ENCODE data around the gene AKAP12.

The AKAP12 gene

DNA sequence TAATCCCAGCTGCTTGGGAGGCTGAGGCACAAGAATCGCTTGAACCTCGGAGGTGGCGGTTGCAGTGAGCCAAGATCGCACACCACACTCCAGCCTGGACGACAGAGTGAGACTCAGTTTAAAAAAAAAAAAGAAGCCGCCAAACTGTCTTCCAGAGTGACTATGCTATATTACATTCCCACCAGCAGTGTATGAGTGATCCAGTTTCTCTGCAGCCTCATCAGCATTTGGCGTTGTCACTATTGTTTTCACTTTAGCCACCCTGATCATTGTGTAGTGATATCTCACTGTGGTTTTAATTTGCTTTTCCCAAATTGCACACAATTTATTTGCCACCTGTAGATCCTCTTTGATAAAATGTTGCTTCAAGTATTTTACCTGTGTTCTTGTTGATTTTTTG is 6.0 kb upstream of the AKAP12 start:
- Histone ChIP-seq H3K4me2 (ENCODE audit: low read length) (no peak overlapping the region), H3K27me3 (ENCODE audit: control insufficient read depth, low read length) (peaks cover 14% of the 10 kb centered on the region), H3K27ac (ENCODE audit: low read depth, low read length) (no peak overlapping the region), H3F3A (ENCODE audit: control insufficient read depth, insufficient read depth) (no peaks in the 10 kb centered on the region), H4K20me1 (ENCODE audit: control insufficient read depth, insufficient read depth, low read depth, low read length) (no peaks in the 10 kb centered on the region), H3K4me1 (ENCODE audit: control insufficient read depth, low read length) (no peaks in the 10 kb centered on the region), H3K9me2 (replicated peaks; ENCODE audit: control insufficient read depth, low read length) (no peaks in the 10 kb centered on the region), H3K4me3 (ENCODE audit: low read length) (no peak overlapping the region), H3K79me2 (ENCODE audit: control insufficient read depth, low read length) (no peaks in the 10 kb centered on the region), H3K36me3 (ENCODE audit: control insufficient read depth, low read length) (no peaks in the 10 kb centered on the region), H3K9me3 (ENCODE audit: control insufficient read depth, insufficient read depth, low read length) (no peaks in the 10 kb centered on the region)
- TF ChIP-seq, protein P1, sequence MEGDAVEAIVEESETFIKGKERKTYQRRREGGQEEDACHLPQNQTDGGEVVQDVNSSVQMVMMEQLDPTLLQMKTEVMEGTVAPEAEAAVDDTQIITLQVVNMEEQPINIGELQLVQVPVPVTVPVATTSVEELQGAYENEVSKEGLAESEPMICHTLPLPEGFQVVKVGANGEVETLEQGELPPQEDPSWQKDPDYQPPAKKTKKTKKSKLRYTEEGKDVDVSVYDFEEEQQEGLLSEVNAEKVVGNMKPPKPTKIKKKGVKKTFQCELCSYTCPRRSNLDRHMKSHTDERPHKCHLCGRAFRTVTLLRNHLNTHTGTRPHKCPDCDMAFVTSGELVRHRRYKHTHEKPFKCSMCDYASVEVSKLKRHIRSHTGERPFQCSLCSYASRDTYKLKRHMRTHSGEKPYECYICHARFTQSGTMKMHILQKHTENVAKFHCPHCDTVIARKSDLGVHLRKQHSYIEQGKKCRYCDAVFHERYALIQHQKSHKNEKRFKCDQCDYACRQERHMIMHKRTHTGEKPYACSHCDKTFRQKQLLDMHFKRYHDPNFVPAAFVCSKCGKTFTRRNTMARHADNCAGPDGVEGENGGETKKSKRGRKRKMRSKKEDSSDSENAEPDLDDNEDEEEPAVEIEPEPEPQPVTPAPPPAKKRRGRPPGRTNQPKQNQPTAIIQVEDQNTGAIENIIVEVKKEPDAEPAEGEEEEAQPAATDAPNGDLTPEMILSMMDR (IDR thresholded peaks at IDR 0.05; ENCODE audit: low read depth, low read length, poor library complexity, severe bottlenecking) = no peak
- TF ChIP-seq EZH2phosphoT487 (IDR thresholded peaks at IDR 0.05; ENCODE audit: borderline replicate concordance, low read length) = no peak

DNA sequence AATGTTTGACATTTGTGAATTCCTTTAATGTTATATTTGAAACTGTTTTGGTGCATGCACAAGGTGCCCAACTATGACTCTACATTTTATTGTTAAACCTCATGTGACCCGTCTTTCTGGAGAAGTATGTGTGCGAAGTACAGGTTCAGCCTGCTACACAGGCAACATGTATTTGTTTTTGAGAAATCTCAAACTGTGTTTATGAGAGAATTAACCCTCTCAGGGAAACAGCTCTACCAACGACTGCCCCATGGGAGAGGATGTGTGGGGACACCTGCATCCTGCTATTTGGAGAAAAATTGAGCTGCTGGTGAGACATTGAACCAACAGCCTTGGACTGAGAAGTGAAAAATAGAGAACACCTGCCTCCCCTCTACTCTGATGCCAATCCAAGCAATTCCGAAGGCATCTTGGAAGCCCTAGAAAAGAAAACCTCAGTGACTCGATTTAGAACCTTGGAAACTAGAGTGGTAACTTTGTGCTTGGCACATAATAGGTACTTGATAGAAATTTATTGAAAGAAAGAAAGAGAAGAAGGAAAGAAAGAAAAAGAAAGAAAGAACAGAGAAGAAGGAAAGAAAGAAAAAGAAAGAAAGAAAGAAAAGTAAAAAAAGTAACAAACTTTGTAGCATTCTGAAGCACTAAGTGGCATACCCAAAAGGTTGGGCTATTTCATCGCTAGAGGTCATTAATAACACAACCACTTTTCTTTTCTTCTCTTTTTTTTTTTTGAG is 2.9 kb upstream of the AKAP12 start:
- Histone ChIP-seq H3K27ac (ENCODE audit: low read depth, low read length) (no peak overlapping the region), H4K20me1 (ENCODE audit: control insufficient read depth, insufficient read depth, low read depth, low read length) (no peaks in the 10 kb centered on the region), H3K36me3 (ENCODE audit: control insufficient read depth, low read length) (no peaks in the 10 kb centered on the region), H3K4me2 (ENCODE audit: low read length) (no peak overlapping the region), H3K79me2 (ENCODE audit: control insufficient read depth, low read length) (no peaks in the 10 kb centered on the region), H3K4me1 (ENCODE audit: control insufficient read depth, low read length) (no peaks in the 10 kb centered on the region), H3K4me3 (ENCODE audit: low read length) (no peak overlapping the region), H3K27me3 (ENCODE audit: control insufficient read depth, low read length) (peaks cover 36% of the 10 kb centered on the region), H3K9me2 (replicated peaks; ENCODE audit: control insufficient read depth, low read length) (no peaks in the 10 kb centered on the region), H3K9me3 (ENCODE audit: control insufficient read depth, insufficient read depth, low read length) (no peaks in the 10 kb centered on the region), H3F3A (ENCODE audit: control insufficient read depth, insufficient read depth) (no peaks in the 10 kb centered on the region)
- TF ChIP-seq, protein P1 (IDR thresholded peaks at IDR 0.05; ENCODE audit: low read depth, low read length, poor library complexity, severe bottlenecking) = no peak
- no peak for TF ChIP-seq EZH2phosphoT487 (IDR thresholded peaks at IDR 0.05; ENCODE audit: borderline replicate concordance, low read length)

GRCh38 chr6:151240036-151240685 is 394 bp downstream of the AKAP12 start:
- Histone ChIP-seq H4K20me1 (ENCODE audit: control insufficient read depth, insufficient read depth, low read depth, low read length) (no peaks in the 10 kb centered on the region), H3K9me2 (replicated peaks; ENCODE audit: control insufficient read depth, low read length) (no peaks in the 10 kb centered on the region), H3K4me1 (ENCODE audit: control insufficient read depth, low read length) (no peaks in the 10 kb centered on the region), H3K4me3 (ENCODE audit: low read length) (no peak overlapping the region), H3K9me3 (ENCODE audit: control insufficient read depth, insufficient read depth, low read length) (no peaks in the 10 kb centered on the region), H3F3A (ENCODE audit: control insufficient read depth, insufficient read depth) (no peaks in the 10 kb centered on the region), H3K27ac (ENCODE audit: low read depth, low read length) (no peak overlapping the region), H3K4me2 (ENCODE audit: low read length) (no peak overlapping the region), H3K36me3 (ENCODE audit: control insufficient read depth, low read length) (no peaks in the 10 kb centered on the region), H3K27me3 (ENCODE audit: control insufficient read depth, low read length) (peaks cover 48% of the 10 kb centered on the region), H3K79me2 (ENCODE audit: control insufficient read depth, low read length) (no peaks in the 10 kb centered on the region)
- TF ChIP-seq, protein P1 (IDR thresholded peaks at IDR 0.05; ENCODE audit: low read depth, low read length, poor library complexity, severe bottlenecking) = no peak
- no peak for TF ChIP-seq EZH2phosphoT487 (IDR thresholded peaks at IDR 0.05; ENCODE audit: borderline replicate concordance, low read length)

Measured in DOHH2 (cell line).